Type B pancreatic cell (in vitro differentiated cells): Measurements from ENCODE around the gene ITPKB. TPM values are rescaled to one million over a fixed set of nuclear protein-coding genes. Genes with fewer than 3 reads are reported as not detected.

ENCODE experiments used
- DNase-seq: peaks from one replicate; pipeline ENCODE4 v3.0.0; 2021; ENCODE audit warnings: mixed read lengths; ENCODE audit not compliant: unreplicated experiment; ENCODE audit errors: extremely low spot score
- H3K27ac Mint-ChIP-seq: 2 replicates; pipeline ENCODE4 v1.8.0; 2021; ENCODE audit warnings: mild to moderate bottlenecking, mixed read lengths
- H3K27me3 Mint-ChIP-seq: 2 replicates; pipeline ENCODE4 v1.8.0; 2021; ENCODE audit warnings: mixed read lengths
- H3K36me3 Mint-ChIP-seq: 2 replicates; pipeline ENCODE4 v1.8.0; 2021; ENCODE audit warnings: mixed read lengths
- H3K4me1 Mint-ChIP-seq: one replicate; pipeline ENCODE4 v1.8.0; 2021; ENCODE audit warnings: mixed read lengths; ENCODE audit not compliant: unreplicated experiment
- H3K4me3 Mint-ChIP-seq: 2 replicates; pipeline ENCODE4 v1.8.0; 2021; ENCODE audit warnings: mild to moderate bottlenecking, mixed read lengths
- H3K9me3 Mint-ChIP-seq: 2 replicates; pipeline ENCODE4 v1.8.0; 2021; ENCODE audit warnings: mixed read lengths
- total RNA-seq: library from RNA; stranded (reverse); gene quantifications from 2 replicates; pipeline ENCODE4 v1.2.1, GENCODE V29; 2021; ENCODE audit warnings: low replicate concordance
- TF ChIP-seq, protein P1 (sequence below): fragments of 200-600 bp; sonication (generic); conservative IDR thresholded peaks from 2 replicates; pipeline ENCODE4 v1.5.0; 2021; ENCODE audit warnings: antibody characterized with exemption, mild to moderate bottlenecking

The ITPKB gene
- total RNA-seq, 1 donor from 2014 or later: 31.4 TPM

- no peak for DNase-seq
- Mint-ChIP-seq H3K36me3 (no peaks in the 10 kb centered on the region), H3K4me3 (no peak overlapping the region), H3K4me1 (peaks cover 7% of the 10 kb centered on the region), H3K27me3 (peaks cover 27% of the 10 kb centered on the region), H3K27ac (peak overlapping the region; percentile 55), H3K9me3 (peaks cover 7% of the 10 kb centered on the region)
- TF ChIP-seq, protein P1, sequence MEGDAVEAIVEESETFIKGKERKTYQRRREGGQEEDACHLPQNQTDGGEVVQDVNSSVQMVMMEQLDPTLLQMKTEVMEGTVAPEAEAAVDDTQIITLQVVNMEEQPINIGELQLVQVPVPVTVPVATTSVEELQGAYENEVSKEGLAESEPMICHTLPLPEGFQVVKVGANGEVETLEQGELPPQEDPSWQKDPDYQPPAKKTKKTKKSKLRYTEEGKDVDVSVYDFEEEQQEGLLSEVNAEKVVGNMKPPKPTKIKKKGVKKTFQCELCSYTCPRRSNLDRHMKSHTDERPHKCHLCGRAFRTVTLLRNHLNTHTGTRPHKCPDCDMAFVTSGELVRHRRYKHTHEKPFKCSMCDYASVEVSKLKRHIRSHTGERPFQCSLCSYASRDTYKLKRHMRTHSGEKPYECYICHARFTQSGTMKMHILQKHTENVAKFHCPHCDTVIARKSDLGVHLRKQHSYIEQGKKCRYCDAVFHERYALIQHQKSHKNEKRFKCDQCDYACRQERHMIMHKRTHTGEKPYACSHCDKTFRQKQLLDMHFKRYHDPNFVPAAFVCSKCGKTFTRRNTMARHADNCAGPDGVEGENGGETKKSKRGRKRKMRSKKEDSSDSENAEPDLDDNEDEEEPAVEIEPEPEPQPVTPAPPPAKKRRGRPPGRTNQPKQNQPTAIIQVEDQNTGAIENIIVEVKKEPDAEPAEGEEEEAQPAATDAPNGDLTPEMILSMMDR: no peak
These were observed 24.8 kb upstream of the ITPKB start for GRCh38 chr1:226763905-226764264.

DNA sequence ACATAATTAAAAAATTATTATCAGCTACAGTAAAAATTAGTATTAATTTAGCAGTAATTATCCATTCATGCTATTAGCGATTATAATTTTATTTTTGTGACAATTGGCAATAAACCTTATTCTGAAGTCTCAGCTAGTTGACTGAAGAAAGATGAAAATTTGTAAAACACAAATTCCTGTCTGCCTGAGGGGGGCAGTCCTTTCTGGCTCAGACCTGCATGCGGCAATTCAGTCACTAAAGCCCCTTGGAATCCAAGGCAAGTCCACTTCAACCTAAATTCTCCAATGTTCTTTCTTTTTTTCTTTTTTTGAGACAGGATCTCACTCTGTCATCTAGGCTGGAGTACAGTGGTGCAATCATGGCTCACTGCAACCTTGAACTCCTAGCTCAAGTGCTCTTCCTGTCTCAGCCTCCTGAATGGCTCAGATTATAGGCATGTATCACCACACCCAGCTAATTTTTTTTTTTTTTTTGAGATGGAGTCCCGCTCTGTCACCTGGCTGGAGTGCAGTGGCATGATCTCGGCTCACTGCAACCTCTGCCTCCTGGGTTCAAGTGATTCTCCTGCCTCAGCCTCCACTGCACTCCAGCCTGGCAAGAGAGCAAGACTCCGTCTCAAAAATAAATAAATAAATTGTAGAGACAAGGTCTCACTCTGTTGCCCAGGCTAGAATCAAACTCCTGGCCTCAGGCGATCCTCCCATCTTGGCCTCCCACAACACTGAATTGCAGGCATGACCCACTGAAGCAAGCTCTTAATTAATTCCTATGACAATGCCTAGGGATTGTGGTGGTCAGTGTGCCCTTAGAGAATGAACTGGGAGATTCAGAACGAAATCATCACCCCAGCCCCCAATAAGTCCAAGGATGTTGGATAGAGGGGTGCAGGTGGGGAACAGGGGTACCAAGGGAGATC is 24.2 kb upstream of the ITPKB start:
- Mint-ChIP-seq H3K36me3 (no peaks in the 10 kb centered on the region), H3K9me3 (peaks cover 7% of the 10 kb centered on the region), H3K4me3 (no peak overlapping the region), H3K27me3 (peaks cover 27% of the 10 kb centered on the region), H3K27ac (peak overlapping the region; percentile 55), H3K4me1 (peaks cover 7% of the 10 kb centered on the region)
- DNase-seq: no peak
- TF ChIP-seq, protein P1: peak; percentile 17

DNA sequence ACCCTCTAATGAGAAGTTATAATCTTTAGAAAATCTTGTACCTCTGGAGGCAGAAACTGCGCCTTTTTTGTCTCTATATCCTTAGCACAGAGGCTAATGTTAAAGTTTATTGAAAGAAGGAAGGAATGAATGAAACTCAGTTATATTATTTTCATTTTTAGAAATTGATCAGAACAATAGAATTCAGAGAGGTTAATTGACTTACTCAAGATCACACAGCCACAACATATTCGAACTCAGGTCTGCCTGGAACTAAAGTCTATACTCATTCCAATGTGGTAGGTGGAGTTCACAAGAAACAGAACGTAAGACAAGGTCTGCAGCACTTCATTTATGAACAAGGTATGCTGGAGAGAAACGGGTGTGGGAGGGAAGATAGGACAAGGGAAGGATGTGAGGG is 23.0 kb upstream of the ITPKB start:
- TF ChIP-seq, protein P1: no peak
- H3K4me1 Mint-ChIP-seq: peaks cover 7% of the 10 kb centered on the region
- no peak for DNase-seq
- no peak overlapping the region for H3K27ac Mint-ChIP-seq
- peaks cover 7% of the 10 kb centered on the region for H3K9me3 Mint-ChIP-seq
- no peak overlapping the region for H3K4me3 Mint-ChIP-seq
- H3K27me3 Mint-ChIP-seq: peaks cover 27% of the 10 kb centered on the region
- H3K36me3 Mint-ChIP-seq: no peaks in the 10 kb centered on the region

DNA sequence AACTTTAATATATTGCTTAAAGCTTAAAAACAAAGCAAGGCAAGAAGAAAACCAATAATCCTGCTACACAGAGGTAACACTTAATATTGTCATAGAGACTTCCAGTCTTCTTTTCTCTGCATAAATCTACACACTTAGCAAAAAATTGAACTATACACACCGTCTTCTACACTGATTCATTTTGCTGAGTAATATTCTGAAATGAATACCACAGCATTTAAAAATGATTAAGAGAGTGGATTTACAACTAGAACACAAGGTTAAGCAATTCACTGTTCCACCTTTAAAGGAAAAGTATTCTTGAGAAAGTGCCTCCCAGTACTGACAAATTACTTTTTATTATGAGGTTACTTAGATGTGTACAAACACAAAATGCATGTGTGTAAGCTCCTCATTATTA is 22.2 kb upstream of the ITPKB start:
- Mint-ChIP-seq H3K4me1 (peaks cover 7% of the 10 kb centered on the region), H3K4me3 (no peak overlapping the region), H3K36me3 (no peaks in the 10 kb centered on the region), H3K27ac (no peak overlapping the region), H3K27me3 (peaks cover 24% of the 10 kb centered on the region), H3K9me3 (peaks cover 7% of the 10 kb centered on the region)
- TF ChIP-seq, protein P1: no peak
- no peak for DNase-seq

GRCh38 chr1:226754793-226755533 is 15.9 kb upstream of the ITPKB start:
- no peak overlapping the region for H3K4me3 Mint-ChIP-seq
- H3K4me1 Mint-ChIP-seq: peaks cover 10% of the 10 kb centered on the region
- no peak for DNase-seq
- no peak overlapping the region for H3K27ac Mint-ChIP-seq
- H3K9me3 Mint-ChIP-seq: no peaks in the 10 kb centered on the region
- TF ChIP-seq, protein P1: no peak
- H3K36me3 Mint-ChIP-seq: no peaks in the 10 kb centered on the region
- peaks cover 5% of the 10 kb centered on the region for H3K27me3 Mint-ChIP-seq
